ENCODE data around the gene FBXO31.
"Not testable (repeated sequence)": the region's sequence is repeated elsewhere in the genome, so short reads cannot be mapped to it uniquely, and the experiment has no call there.

Gene FBXO31

GRCh38 chr16:87388818-87389134 lies 5.2 kb upstream of the FBXO31 start:
- no peak overlapping the region for H3K4me3 ChIP-seq
- intact Hi-C loops (cut with DNase I; ENCODE audit: low total_unique reads) = loop anchor here (10.0 kb wide), 1 partner anchor 1834 kb away; no protein-coding TSS in a partner anchor
- H3K27me3 ChIP-seq = no peaks in the 10 kb centered on the region
- no peaks in the 10 kb centered on the region for H3K9me3 ChIP-seq
- H3K27ac ChIP-seq = peak overlapping the region; percentile 82 to 84
- no peak for TF ChIP-seq CTCF (IDR thresholded peaks at IDR 0.05)
- H3K36me3 ChIP-seq = no peaks in the 10 kb centered on the region
- H3K4me1 ChIP-seq = peaks cover 0 to 39% (median 25%) of the 10 kb centered on the region in 4 donors
- no peak for DNase-seq

GRCh38 chr16:87387942-87388817 lies 4.6 kb upstream of the FBXO31 start:
- no peaks in the 10 kb centered on the region for H3K9me3 ChIP-seq
- H3K27me3 ChIP-seq = no peaks in the 10 kb centered on the region
- peaks cover 0 to 34% (median 20%) of the 10 kb centered on the region in 4 donors for H3K4me1 ChIP-seq
- peak overlapping the region; percentile 82 to 84 for H3K27ac ChIP-seq
- H3K4me3 ChIP-seq = peak overlapping the region; percentile 12 to 19
- intact Hi-C loops (cut with DNase I; ENCODE audit: low total_unique reads) = loop anchor here (10.0 kb wide), 1 partner anchor 1833 kb away; no protein-coding TSS in a partner anchor
- no peaks in the 10 kb centered on the region for H3K36me3 ChIP-seq
- DNase-seq = peak; percentile 96 to 98
- TF ChIP-seq CTCF (IDR thresholded peaks at IDR 0.05) = no peak

- Histone ChIP-seq H3K4me3 (peak overlapping the region; percentile 73 to 95), H3K27ac (peak overlapping the region; percentile 87 to 97), H3K4me1 (peaks cover 0 to 53% (median 43%) of the 10 kb centered on the region in 4 donors)
- intact Hi-C loops (cut with DNase I; ENCODE audit: low total_unique reads) = loop anchor here (5.0 to 10.0 kb wide), 3 partner anchors 68 to 1830 kb away; partner anchors contain the start of gene C16orf95
- not testable (repeated sequence) for H3K27me3 ChIP-seq, H3K9me3 ChIP-seq, H3K36me3 ChIP-seq, DNase-seq
Observed at GRCh38 chr16:87384875-87385167, 1.2 kb upstream of the FBXO31 start.

- no peaks in the 10 kb centered on the region for H3K27me3 ChIP-seq
- H3K4me1 ChIP-seq = peaks cover 0 to 58% (median 46%) of the 10 kb centered on the region in 4 donors
- H3K27ac ChIP-seq = peak overlapping the region; percentile 87 to 97
- H3K9me3 ChIP-seq = no peaks in the 10 kb centered on the region
- intact Hi-C loops (cut with DNase I; ENCODE audit: low total_unique reads) = loop anchor here (5.0 to 10.0 kb wide), 3 partner anchors 67 to 1830 kb away; partner anchors contain the start of gene C16orf95
- no peaks in the 10 kb centered on the region for H3K36me3 ChIP-seq
- TF ChIP-seq CTCF (IDR thresholded peaks at IDR 0.05) = no peak
- peak; percentile 40 to 78 for DNase-seq
- peak overlapping the region; percentile 73 to 95 for H3K4me3 ChIP-seq
Observed at GRCh38 chr16:87384162-87384874, 742 bp upstream of the FBXO31 start.

GRCh38 chr16:87382023-87382785 lies 1.4 kb downstream of the FBXO31 start:
- peak overlapping the region; percentile 73 to 95 for H3K4me3 ChIP-seq
- H3K9me3 ChIP-seq = no peaks in the 10 kb centered on the region
- no peak for TF ChIP-seq CTCF (IDR thresholded peaks at IDR 0.05)
- H3K27me3 ChIP-seq = no peaks in the 10 kb centered on the region
- no peaks in the 10 kb centered on the region for H3K36me3 ChIP-seq
- intact Hi-C loops (cut with DNase I; ENCODE audit: low total_unique reads) = loop anchor here (5.0 to 10.0 kb wide), 3 partner anchors 65 to 1827 kb away; partner anchors contain the start of gene C16orf95
- H3K27ac ChIP-seq = peak overlapping the region; percentile 87 to 97
- DNase-seq = no peak
- peaks cover 0 to 59% (median 42%) of the 10 kb centered on the region in 4 donors for H3K4me1 ChIP-seq
